Activated naive CD8-positive, alpha-beta T cell treated with anti-CD3 and anti-CD28 coated beads for 36 hours (primary cell): ENCODE data around the gene MYO6. TPM values are rescaled to one million over a fixed set of nuclear protein-coding genes. Genes with fewer than 3 reads are reported as not detected.
"Not testable (repeated sequence)": the region's sequence is repeated elsewhere in the genome, so short reads cannot be mapped to it uniquely, and the experiment has no call there.

Experiments
- DNase-seq: peaks from one replicate; pipeline ENCODE4 v3.0.0; 2021
- H3K27ac Mint-ChIP-seq: one replicate; pipeline ENCODE4 v1.8.0; 2022; ENCODE audit warnings: mild to moderate bottlenecking, moderate library complexity, mixed read lengths
- H3K27me3 Mint-ChIP-seq: one replicate; pipeline ENCODE4 v1.8.0; 2022; ENCODE audit warnings: mild to moderate bottlenecking, mixed read lengths
- H3K36me3 Mint-ChIP-seq: one replicate; pipeline ENCODE4 v1.8.0; 2021; ENCODE audit warnings: mild to moderate bottlenecking, mixed read lengths
- H3K4me1 Mint-ChIP-seq: one replicate; pipeline ENCODE4 v1.8.0; 2021; ENCODE audit warnings: mixed read lengths
- H3K4me3 Mint-ChIP-seq: one replicate; pipeline ENCODE4 v1.8.0; 2022; ENCODE audit warnings: mild to moderate bottlenecking, moderate library complexity, mixed read lengths
- H3K9me3 Mint-ChIP-seq: one replicate; pipeline ENCODE4 v1.8.0; 2022; ENCODE audit warnings: mixed read lengths
- total RNA-seq, 2 experiments: library from RNA; stranded (reverse); gene quantifications; one replicate each; pipeline ENCODE4 v1.2.3, GENCODE V29; 2021

The MYO6 gene
- total RNA-seq, 2 experiments from 2014 or later: 1.6 TPM

- Mint-ChIP-seq H3K4me3 (no peak overlapping the region), H3K27me3 (no peaks in the 10 kb centered on the region), H3K9me3 (no peaks in the 10 kb centered on the region), H3K4me1 (no peaks in the 10 kb centered on the region), H3K36me3 (no peaks in the 10 kb centered on the region), H3K27ac (no peak overlapping the region)
- no peak for DNase-seq
These were observed 121.3 kb downstream of the MYO6 start for GRCh38 chr6:75870389-75870788.

- no peak for DNase-seq
- peaks cover 3% of the 10 kb centered on the region for H3K27me3 Mint-ChIP-seq
- no peak overlapping the region for H3K27ac Mint-ChIP-seq
- no peaks in the 10 kb centered on the region for H3K9me3 Mint-ChIP-seq
- H3K4me3 Mint-ChIP-seq: no peak overlapping the region
- H3K36me3 Mint-ChIP-seq: no peaks in the 10 kb centered on the region
- no peaks in the 10 kb centered on the region for H3K4me1 Mint-ChIP-seq
These were observed 125.2 kb downstream of the MYO6 start for GRCh38 chr6:75874224-75874623.

- DNase-seq: no peak
- Mint-ChIP-seq H3K36me3 (no peaks in the 10 kb centered on the region), H3K4me3 (no peak overlapping the region), H3K27me3 (peaks cover 3% of the 10 kb centered on the region), H3K27ac (no peak overlapping the region), H3K9me3 (no peaks in the 10 kb centered on the region), H3K4me1 (no peaks in the 10 kb centered on the region)
These were observed 127.1 kb downstream of the MYO6 start for GRCh38 chr6:75876152-75876551.

- H3K9me3 Mint-ChIP-seq: no peaks in the 10 kb centered on the region
- H3K27ac Mint-ChIP-seq: no peak overlapping the region
- no peak for DNase-seq
- H3K4me1 Mint-ChIP-seq: no peaks in the 10 kb centered on the region
- no peak overlapping the region for H3K4me3 Mint-ChIP-seq
- peaks cover 3% of the 10 kb centered on the region for H3K27me3 Mint-ChIP-seq
- no peaks in the 10 kb centered on the region for H3K36me3 Mint-ChIP-seq
These were observed 131.3 kb downstream of the MYO6 start for GRCh38 chr6:75880305-75880704.

- H3K27me3 Mint-ChIP-seq: no peaks in the 10 kb centered on the region
- no peaks in the 10 kb centered on the region for H3K36me3 Mint-ChIP-seq
- no peaks in the 10 kb centered on the region for H3K9me3 Mint-ChIP-seq
- DNase-seq: no peak
- H3K4me3 Mint-ChIP-seq: no peak overlapping the region
- no peaks in the 10 kb centered on the region for H3K4me1 Mint-ChIP-seq
- H3K27ac Mint-ChIP-seq: no peak overlapping the region
These were observed 133.7 kb downstream of the MYO6 start for GRCh38 chr6:75882734-75883133.

GRCh38 chr6:75884822-75885221 lies 135.8 kb downstream of the MYO6 start:
- no peaks in the 10 kb centered on the region for H3K27me3 Mint-ChIP-seq
- no peak overlapping the region for H3K27ac Mint-ChIP-seq
- H3K36me3 Mint-ChIP-seq: no peaks in the 10 kb centered on the region
- no peak overlapping the region for H3K4me3 Mint-ChIP-seq
- H3K4me1 Mint-ChIP-seq: no peaks in the 10 kb centered on the region
- no peak for DNase-seq
- H3K9me3 Mint-ChIP-seq: no peaks in the 10 kb centered on the region

GRCh38 chr6:75892384-75892783 lies 143.3 kb downstream of the MYO6 start:
- no peaks in the 10 kb centered on the region for H3K9me3 Mint-ChIP-seq
- H3K4me3 Mint-ChIP-seq: no peak overlapping the region
- H3K27ac Mint-ChIP-seq: no peak overlapping the region
- H3K36me3 Mint-ChIP-seq: no peaks in the 10 kb centered on the region
- H3K27me3 Mint-ChIP-seq: no peaks in the 10 kb centered on the region
- DNase-seq: no peak
- peaks cover 2% of the 10 kb centered on the region for H3K4me1 Mint-ChIP-seq

GRCh38 chr6:75893058-75893775 lies 144.2 kb downstream of the MYO6 start:
- Mint-ChIP-seq H3K27me3 (no peaks in the 10 kb centered on the region), H3K9me3 (no peaks in the 10 kb centered on the region), H3K27ac (no peak overlapping the region), H3K4me1 (peaks cover 2% of the 10 kb centered on the region), H3K36me3 (no peaks in the 10 kb centered on the region), H3K4me3 (no peak overlapping the region)
- no peak for DNase-seq

- no peaks in the 10 kb centered on the region for H3K9me3 Mint-ChIP-seq
- no peak overlapping the region for H3K4me3 Mint-ChIP-seq
- no peak for DNase-seq
- H3K27ac Mint-ChIP-seq: no peak overlapping the region
- H3K4me1 Mint-ChIP-seq: peaks cover 2% of the 10 kb centered on the region
- no peaks in the 10 kb centered on the region for H3K27me3 Mint-ChIP-seq
- no peaks in the 10 kb centered on the region for H3K36me3 Mint-ChIP-seq
These were observed 144.7 kb downstream of the MYO6 start for GRCh38 chr6:75893776-75894152.

- no peak for DNase-seq
- H3K4me3 Mint-ChIP-seq: no peak overlapping the region
- peaks cover 2% of the 10 kb centered on the region for H3K4me1 Mint-ChIP-seq
- H3K27me3 Mint-ChIP-seq: no peaks in the 10 kb centered on the region
- no peak overlapping the region for H3K27ac Mint-ChIP-seq
- no peaks in the 10 kb centered on the region for H3K9me3 Mint-ChIP-seq
- H3K36me3 Mint-ChIP-seq: no peaks in the 10 kb centered on the region
These were observed 147.5 kb downstream of the MYO6 start for GRCh38 chr6:75896526-75896925.

- not testable (repeated sequence) for H3K27me3 Mint-ChIP-seq
These were observed 151.2 kb downstream of the MYO6 start for GRCh38 chr6:75900216-75900615.

GRCh38 chr6:75905129-75905528 lies 156.1 kb downstream of the MYO6 start:
- DNase-seq, H3K36me3 Mint-ChIP-seq, H3K4me1 Mint-ChIP-seq, H3K27me3 Mint-ChIP-seq, H3K9me3 Mint-ChIP-seq, H3K27ac Mint-ChIP-seq, H3K4me3 Mint-ChIP-seq: not testable (repeated sequence)

More at GRCh38 chr6:75900216-75900615, 151.2 kb downstream of the MYO6 start:
- not testable (repeated sequence) for H3K27ac Mint-ChIP-seq, H3K9me3 Mint-ChIP-seq, H3K4me1 Mint-ChIP-seq, H3K36me3 Mint-ChIP-seq, DNase-seq, H3K4me3 Mint-ChIP-seq

- Mint-ChIP-seq H3K9me3 (no peaks in the 10 kb centered on the region), H3K4me3 (no peak overlapping the region), H3K36me3 (no peaks in the 10 kb centered on the region), H3K27ac (no peak overlapping the region), H3K27me3 (no peaks in the 10 kb centered on the region), H3K4me1 (no peaks in the 10 kb centered on the region)
- DNase-seq: no peak
These were observed 157.8 kb downstream of the MYO6 start for GRCh38 chr6:75906871-75907270.

- no peaks in the 10 kb centered on the region for H3K36me3 Mint-ChIP-seq
- no peaks in the 10 kb centered on the region for H3K4me1 Mint-ChIP-seq
- DNase-seq: no peak
- no peaks in the 10 kb centered on the region for H3K27me3 Mint-ChIP-seq
- no peak overlapping the region for H3K27ac Mint-ChIP-seq
- H3K4me3 Mint-ChIP-seq: no peak overlapping the region
- no peaks in the 10 kb centered on the region for H3K9me3 Mint-ChIP-seq
These were observed 158.4 kb downstream of the MYO6 start for GRCh38 chr6:75907444-75907843.

- DNase-seq: no peak
- Mint-ChIP-seq H3K4me3 (no peak overlapping the region), H3K9me3 (no peaks in the 10 kb centered on the region), H3K27ac (no peak overlapping the region), H3K27me3 (peaks cover 3% of the 10 kb centered on the region), H3K4me1 (no peaks in the 10 kb centered on the region), H3K36me3 (no peaks in the 10 kb centered on the region)
These were observed 164.0 kb downstream of the MYO6 start for GRCh38 chr6:75913040-75913439.

- peaks cover under 1% of the 10 kb centered on the region for H3K27me3 Mint-ChIP-seq
- H3K36me3 Mint-ChIP-seq: no peaks in the 10 kb centered on the region
- H3K9me3 Mint-ChIP-seq: no peaks in the 10 kb centered on the region
- no peak for DNase-seq
- no peak overlapping the region for H3K4me3 Mint-ChIP-seq
- H3K4me1 Mint-ChIP-seq: no peaks in the 10 kb centered on the region
- no peak overlapping the region for H3K27ac Mint-ChIP-seq
These were observed 173.2 kb downstream of the MYO6 start for GRCh38 chr6:75922226-75922625.
